WI38 (cell line): ENCODE results near the gene CCDC63.

ENCODE experiments used
- H3K4me3 ChIP-seq: 2 replicates; pipeline ENCODE4 v1.5.1; 2011; ENCODE audit warnings: low read depth, mild to moderate bottlenecking, control low read depth, low read length
- CTCF ChIP-seq: IDR thresholded peaks from 2 replicates; pipeline ENCODE4 v1.5.1; 2012; ENCODE audit warnings: low read depth, mild to moderate bottlenecking, control low read depth, low read length

CCDC63 gene

GRCh38 chr12:110934093-110934852 is 87.5 kb downstream of the CCDC63 start:
- no peak for TF ChIP-seq CTCF
- H3K4me3 ChIP-seq: no peak overlapping the region

- TF ChIP-seq CTCF: no peak
- no peak overlapping the region for H3K4me3 ChIP-seq
Measured at GRCh38 chr12:110935588-110935987, 88.8 kb downstream of the CCDC63 start.

- TF ChIP-seq CTCF: no peak
- H3K4me3 ChIP-seq: no peak overlapping the region
Measured at GRCh38 chr12:110936367-110937103, 89.7 kb downstream of the CCDC63 start.

- H3K4me3 ChIP-seq: no peak overlapping the region
- peak; percentile 89 for TF ChIP-seq CTCF
Measured at GRCh38 chr12:110937104-110937641, 90.4 kb downstream of the CCDC63 start.

- no peak for TF ChIP-seq CTCF
- no peak overlapping the region for H3K4me3 ChIP-seq
Measured at GRCh38 chr12:110940296-110940695, 93.5 kb downstream of the CCDC63 start.

- no peak for TF ChIP-seq CTCF
- no peak overlapping the region for H3K4me3 ChIP-seq
Measured at GRCh38 chr12:110940933-110941332, 94.1 kb downstream of the CCDC63 start.

GRCh38 chr12:110941391-110941790 is 94.6 kb downstream of the CCDC63 start:
- no peak overlapping the region for H3K4me3 ChIP-seq
- no peak for TF ChIP-seq CTCF
